Cardiac muscle cell (in vitro differentiated cells and primary cell): ENCODE data around the gene UBAC1. TPM values are rescaled to one million over a fixed set of nuclear protein-coding genes. Genes with fewer than 3 reads are reported as not detected.

Source experiments
- DNase-seq, 2 donors: peaks; one replicate each; pipeline versions ENCODE4 v3.0.0 to v3.0.0-alpha.2; 2010 to 2017; ENCODE audit warnings: low read depth in 1 of 2, low spot score in 1 of 2
- H3K27ac ChIP-seq: fragments of 200-600 bp; sonication (generic); 2 replicates; pipeline ENCODE4 v1.5.1; 2016
- H3K27me3 ChIP-seq: fragments of 200-600 bp; sonication (generic); 2 replicates; pipeline ENCODE4 v1.6.0; 2016; ENCODE audit warnings: control low read depth
- H3K36me3 ChIP-seq: fragments of 200-600 bp; sonication (generic); 2 replicates; pipeline ENCODE4 v1.5.1; 2016; ENCODE audit warnings: control low read depth
- H3K4me1 ChIP-seq: fragments of 200-600 bp; sonication (generic); 2 replicates; pipeline ENCODE4 v1.8.1; 2017; ENCODE audit warnings: low read depth, mild to moderate bottlenecking, mixed run types
- H3K4me3 ChIP-seq: fragments of 200-600 bp; sonication (generic); 2 replicates; pipeline ENCODE4 v1.5.1; 2016; ENCODE audit warnings: mild to moderate bottlenecking
- H3K9me3 ChIP-seq: fragments of 200-600 bp; sonication (generic); 2 replicates; pipeline ENCODE4 v1.5.1; 2017; ENCODE audit warnings: low read depth, mild to moderate bottlenecking, control low read depth
- CTCF ChIP-seq: IDR thresholded peaks from 2 replicates; pipeline ENCODE4 v1.5.1; 2012; ENCODE audit warnings: low read depth, mild to moderate bottlenecking, low read length
- polyA plus RNA-seq: library from polyadenylated mRNA; unstranded; fragments of >200 nt; fragmentation: Nextera tagmentation; extraction: Ambion mirVana; gene quantifications from 2 replicates; pipeline ENCODE4 v1.2.1, GENCODE V29; 2016
- total RNA-seq: library from RNA; depleted of rRNA; stranded (reverse); fragments of >200 nt; gene quantifications from 2 replicates; pipeline ENCODE4 v1.2.3, GENCODE V29; 2016

The UBAC1 gene
- total and polyA plus RNA-seq, 2 experiments from 2014 or later, result 60.1 to 66.4 TPM

- Histone ChIP-seq H3K4me3 (no peak overlapping the region), H3K4me1 (peaks cover 20% of the 10 kb centered on the region), H3K9me3 (no peaks in the 10 kb centered on the region), H3K27me3 (no peaks in the 10 kb centered on the region), H3K27ac (peak overlapping the region; percentile 30), H3K36me3 (no peaks in the 10 kb centered on the region)
- no peak for TF ChIP-seq CTCF
- DNase-seq, result no peak
These were observed 46.9 kb upstream of the UBAC1 start for GRCh38 chr9:136007934-136008692.

GRCh38 chr9:136007276-136007933 is 46.2 kb upstream of the UBAC1 start:
- DNase-seq, result no peak
- Histone ChIP-seq H3K4me1 (peaks cover 17% of the 10 kb centered on the region), H3K36me3 (no peaks in the 10 kb centered on the region), H3K27me3 (no peaks in the 10 kb centered on the region), H3K4me3 (no peak overlapping the region), H3K27ac (peak overlapping the region; percentile 30), H3K9me3 (no peaks in the 10 kb centered on the region)
- TF ChIP-seq CTCF, result no peak

GRCh38 chr9:136006169-136006568 is 45.0 kb upstream of the UBAC1 start:
- H3K36me3 ChIP-seq, result no peaks in the 10 kb centered on the region

GRCh38 chr9:136004712-136005111 is 43.5 kb upstream of the UBAC1 start:
- Histone ChIP-seq H3K27ac (no peak overlapping the region), H3K4me1 (peaks cover 13% of the 10 kb centered on the region), H3K27me3 (no peaks in the 10 kb centered on the region), H3K36me3 (no peaks in the 10 kb centered on the region), H3K9me3 (no peaks in the 10 kb centered on the region), H3K4me3 (no peak overlapping the region)
- TF ChIP-seq CTCF, result no peak
- no peak for DNase-seq

More at GRCh38 chr9:136006169-136006568, 45.0 kb upstream of the UBAC1 start:
- Histone ChIP-seq H3K27ac (no peak overlapping the region), H3K4me3 (no peak overlapping the region), H3K9me3 (no peaks in the 10 kb centered on the region), H3K27me3 (no peaks in the 10 kb centered on the region), H3K4me1 (peaks cover 13% of the 10 kb centered on the region)
- DNase-seq, result no peak
- no peak for TF ChIP-seq CTCF

GRCh38 chr9:136004219-136004618 is 43.0 kb upstream of the UBAC1 start:
- H3K27me3 ChIP-seq, result no peaks in the 10 kb centered on the region
- TF ChIP-seq CTCF, result no peak
- DNase-seq, result no peak
- H3K4me3 ChIP-seq, result no peak overlapping the region
- peaks cover 13% of the 10 kb centered on the region for H3K4me1 ChIP-seq
- no peaks in the 10 kb centered on the region for H3K9me3 ChIP-seq
- H3K27ac ChIP-seq, result no peak overlapping the region
- H3K36me3 ChIP-seq, result no peaks in the 10 kb centered on the region
